ENCODE data around the gene PRPF40A. TPM values are rescaled to one million over a fixed set of nuclear protein-coding genes. Genes with fewer than 3 reads are reported as not detected.

The PRPF40A gene
- total and polyA plus RNA-seq, 2 of the 13 experiments (the other 11 are each of a cell fraction or from before 2014, with no cell fraction given) = 146 to 207 TPM

GRCh38 chr2:152717228-152718075, at the start of gene PRPF40A (continued):
- peak; percentile 90 for TF ChIP-seq MXD1 (CRISPR knock-in tag; IDR thresholded peaks at IDR 0.05)
- peak; percentile 90 for TF ChIP-seq HOXA5 (CRISPR knock-in tag; IDR thresholded peaks at IDR 0.05)
- peak; percentile 69; the same call in 1 of the 2 replicates for TF ChIP-seq ZNF580 (CRISPR knock-in tag; IDR thresholded peaks at IDR 0.05; ENCODE audit: borderline replicate concordance, low read depth)
- TF ChIP-seq DZIP1 (CRISPR knock-in tag; IDR thresholded peaks at IDR 0.05) = peak; percentile 66; the same call in 1 of the 2 replicates
- no peak for TF ChIP-seq PLSCR1 (CRISPR knock-in tag; IDR thresholded peaks at IDR 0.05; ENCODE audit: borderline replicate concordance)
- peak; percentile 92 for TF ChIP-seq ZBTB20 (CRISPR knock-in tag; IDR thresholded peaks at IDR 0.05; ENCODE audit: borderline replicate concordance, low read depth)
- TF ChIP-seq ZNF569 (CRISPR knock-in tag; IDR thresholded peaks at IDR 0.05; ENCODE audit: borderline replicate concordance) = no peak
- TF ChIP-seq CREB1 (IDR thresholded peaks at IDR 0.05) = peak; percentile 93
- TF ChIP-seq CREB1 (CRISPR knock-in tag; IDR thresholded peaks at IDR 0.05) = peak; percentile 97
- TF ChIP-seq MLX (CRISPR knock-in tag; IDR thresholded peaks at IDR 0.05) = no peak
- TF ChIP-seq ZBTB44 (CRISPR knock-in tag; IDR thresholded peaks at IDR 0.05) = no peak
- TF ChIP-seq ZNF138 (CRISPR knock-in tag; IDR thresholded peaks at IDR 0.05; ENCODE audit: low read depth) = peak; percentile 19; the same call in 1 of the 2 replicates
- TF ChIP-seq ZNF44 (CRISPR knock-in tag; IDR thresholded peaks at IDR 0.05) = no peak
- no peak for TF ChIP-seq SIX4 (CRISPR knock-in tag; IDR thresholded peaks at IDR 0.05)
- peak; percentile 86 for TF ChIP-seq HOXA9 (CRISPR knock-in tag; IDR thresholded peaks at IDR 0.05; ENCODE audit: borderline replicate concordance)
- TF ChIP-seq ASH2L (IDR thresholded peaks at IDR 0.05; ENCODE audit: insufficient read length, low read depth, low read length) = peak; percentile 99
- no peak for TF ChIP-seq RFXANK (CRISPR knock-in tag; IDR thresholded peaks at IDR 0.05)
- TF ChIP-seq ZNF296 (CRISPR knock-in tag; conservative IDR thresholded peaks at IDR 0.05) = no peak
- no peak for TF ChIP-seq MEIS1 (CRISPR knock-in tag; IDR thresholded peaks at IDR 0.05; ENCODE audit: borderline replicate concordance)
- no peak for TF ChIP-seq CENPX (CRISPR knock-in tag; IDR thresholded peaks at IDR 0.05)
- TF ChIP-seq SETDB1 (CRISPR knock-in tag; IDR thresholded peaks at IDR 0.05; ENCODE audit: borderline replicate concordance) = no peak
- peak; percentile 100 for TF ChIP-seq NR2C2 (CRISPR knock-in tag; IDR thresholded peaks at IDR 0.05; ENCODE audit: borderline replicate concordance)

Measured in HepG2 (cell line).